PFSK-1 (cell line): Measurements from ENCODE around the gene MATN1.

ENCODE experiments used
- POLR2AphosphoS5 ChIP-seq: IDR thresholded peaks from 2 replicates; pipeline ENCODE4 v1.6.1; 2012; ENCODE audit warnings: low read depth, mild to moderate bottlenecking, control low read depth, low read length, moderate library complexity
- TAF1 ChIP-seq: IDR thresholded peaks from 2 replicates; pipeline ENCODE4 v1.6.1; 2012; ENCODE audit warnings: low read length, control low read depth, borderline replicate concordance; ENCODE audit not compliant: insufficient read depth

GRCh38 chr1:30706528-30706927 is 16.9 kb downstream of the MATN1 start:
- TF ChIP-seq POLR2AphosphoS5 (no peak), TAF1 (no peak)
